HG02798 (cell line): ENCODE measurements around the gene MYL4.
"Not testable (repeated sequence)": the region's sequence is repeated elsewhere in the genome, so short reads cannot be mapped to it uniquely, and the experiment has no call there.

Experiments used
- ATAC-seq: cut with Tn5 transposase; IDR thresholded peaks from one replicate; pipeline ENCODE4 v1.9.1; 2021; ENCODE audit warnings: mild to moderate bottlenecking; ENCODE audit not compliant: unreplicated experiment, poor library complexity

MYL4 gene

GRCh38 chr17:47208744-47209488 is at the start of gene MYL4:
Gene MYL4, plus strand, starts transcription at chr17:47209348. Its CDS starts 75 bp downstream, at chr17:47209423.
- ATAC-seq: no peak

- no peak for ATAC-seq
Observed at GRCh38 chr17:47162013-47162622, 47.0 kb upstream of the MYL4 start.

GRCh38 chr17:47164263-47164662 is 44.9 kb upstream of the MYL4 start:
- ATAC-seq: no peak

GRCh38 chr17:47165137-47165536 is 44.0 kb upstream of the MYL4 start:
- ATAC-seq: no peak

GRCh38 chr17:47166854-47167253 is 42.3 kb upstream of the MYL4 start:
- not testable (repeated sequence) for ATAC-seq

GRCh38 chr17:47168896-47169295 is 40.3 kb upstream of the MYL4 start:
- not testable (repeated sequence) for ATAC-seq

GRCh38 chr17:47170710-47171109 is 38.4 kb upstream of the MYL4 start:
- ATAC-seq: no peak

- ATAC-seq: no peak
Observed at GRCh38 chr17:47172696-47173565, 36.2 kb upstream of the MYL4 start.

GRCh38 chr17:47174823-47175222 is 34.3 kb upstream of the MYL4 start:
- ATAC-seq: not testable (repeated sequence)

- ATAC-seq: no peak
Observed at GRCh38 chr17:47176389-47176826, 32.7 kb upstream of the MYL4 start.

- ATAC-seq: no peak
Observed at GRCh38 chr17:47177261-47177660, 31.9 kb upstream of the MYL4 start.

GRCh38 chr17:47179141-47179540 is 30.0 kb upstream of the MYL4 start:
- no peak for ATAC-seq

GRCh38 chr17:47180337-47180736 is 28.8 kb upstream of the MYL4 start:
- no peak for ATAC-seq

- not testable (repeated sequence) for ATAC-seq
Observed at GRCh38 chr17:47180988-47181387, 28.2 kb upstream of the MYL4 start.

- ATAC-seq: no peak
Observed at GRCh38 chr17:47184681-47185080, 24.5 kb upstream of the MYL4 start.

GRCh38 chr17:47188271-47188875 is 20.8 kb upstream of the MYL4 start:
- no peak for ATAC-seq

GRCh38 chr17:47188876-47189731 is 20.0 kb upstream of the MYL4 start, which contains the start of gene CDC27:
Gene CDC27, minus strand, starts transcription at chr17:47189295. Its CDS starts 123 bp downstream, at chr17:47189172.
- ATAC-seq: peak; percentile 96

- ATAC-seq: no peak
Observed at GRCh38 chr17:47189732-47190237, 19.4 kb upstream of the MYL4 start.

- no peak for ATAC-seq
Observed at GRCh38 chr17:47190243-47190642, 18.9 kb upstream of the MYL4 start.
